ENCODE data around the gene CACNB2. TPM values are rescaled to one million over a fixed set of nuclear protein-coding genes. Genes with fewer than 3 reads are reported as not detected.

The CACNB2 gene
- polyA plus RNA-seq, 1 of the 3 experiments (the other 2 are of a cell fraction), result 0.74 TPM

DNA sequence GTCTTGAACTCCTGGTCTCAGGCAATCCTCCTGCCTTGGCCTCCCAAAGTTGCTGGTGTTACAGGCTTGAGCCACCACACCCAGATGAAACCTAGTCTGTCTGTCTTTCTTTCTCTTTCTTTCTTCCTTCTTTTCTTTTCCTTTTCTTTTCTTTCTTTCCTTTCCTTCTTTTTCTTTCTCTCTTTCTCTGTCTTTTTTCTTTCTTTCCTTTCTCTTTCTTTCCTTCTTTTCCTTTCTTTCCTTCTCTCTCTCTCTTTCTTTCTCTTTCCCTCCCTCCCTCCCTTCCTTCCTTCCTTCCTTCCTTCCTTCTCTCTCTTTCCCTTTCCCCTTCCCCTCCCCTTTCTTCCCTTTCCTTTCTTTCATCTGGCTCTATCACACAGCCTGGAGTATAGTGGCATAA, 185.2 kb downstream of the CACNB2 start:
- no peak for TF ChIP-seq JUND (IDR thresholded peaks at IDR 0.05)
- no peak for TF ChIP-seq RXRA (IDR thresholded peaks at IDR 0.05; ENCODE audit: borderline replicate concordance, low read depth)
- no peak for TF ChIP-seq RFX5 (IDR thresholded peaks at IDR 0.05; ENCODE audit: low read length)
- TF ChIP-seq FOSL2 (IDR thresholded peaks at IDR 0.05; ENCODE audit: borderline replicate concordance, low read depth), result no peak
- TF ChIP-seq GABPA (IDR thresholded peaks at IDR 0.05; ENCODE audit: low read depth), result no peak
- no peak for TF ChIP-seq RAD21 (IDR thresholded peaks at IDR 0.05; ENCODE audit: low read length)
- Histone ChIP-seq H3K4me3 (ENCODE audit: low read depth in 2 of 2, low read length in 1 of 2) (no peak overlapping the region), H3K27me3 (ENCODE audit: insufficient read depth) (no peaks in the 10 kb centered on the region), H3K4me2 (no peak overlapping the region), H3K9me2 (no peaks in the 10 kb centered on the region), H3K36me3 (replicated peaks in 1 of 2; ENCODE audit: control insufficient read depth in 1 of 2, insufficient read depth in 2 of 2, low read length in 1 of 2) (no peaks in the 10 kb centered on the region), H2AFZ (ENCODE audit: low read depth) (no peak overlapping the region), H3K27ac (ENCODE audit: low read depth in 2 of 2, low read length in 1 of 2) (no peak overlapping the region), H3K9me3 (no peaks in the 10 kb centered on the region), H3K9ac (no peak overlapping the region), H3K4me1 (ENCODE audit: control insufficient read depth in 1 of 2, insufficient read depth in 2 of 2, low read depth in 1 of 2, low read length in 1 of 2) (no peaks in the 10 kb centered on the region), H3F3A (replicated peaks; ENCODE audit: insufficient read depth) (no peaks in the 10 kb centered on the region), H3K79me2 (ENCODE audit: insufficient read depth) (no peaks in the 10 kb centered on the region), H4K20me1 (ENCODE audit: insufficient read depth) (no peaks in the 10 kb centered on the region)
- CTCF ChIA-PET, result no interaction called here
- DNase-seq, result no peak
- POLR2A ChIA-PET, result no interaction called here

GRCh38 chr10:18325889-18326531, 185.8 kb downstream of the CACNB2 start:
- Histone ChIP-seq H3K9me3 (no peaks in the 10 kb centered on the region), H4K20me1 (ENCODE audit: insufficient read depth) (no peaks in the 10 kb centered on the region), H3K9ac (no peak overlapping the region), H3K4me3 (ENCODE audit: low read depth in 2 of 2, low read length in 1 of 2) (no peak overlapping the region), H3K27me3 (ENCODE audit: insufficient read depth) (no peaks in the 10 kb centered on the region), H3K4me1 (ENCODE audit: control insufficient read depth in 1 of 2, insufficient read depth in 2 of 2, low read depth in 1 of 2, low read length in 1 of 2) (no peaks in the 10 kb centered on the region), H2AFZ (ENCODE audit: low read depth) (no peak overlapping the region), H3F3A (replicated peaks; ENCODE audit: insufficient read depth) (no peaks in the 10 kb centered on the region), H3K4me2 (no peak overlapping the region), H3K27ac (ENCODE audit: low read depth in 2 of 2, low read length in 1 of 2) (no peak overlapping the region), H3K79me2 (ENCODE audit: insufficient read depth) (no peaks in the 10 kb centered on the region), H3K36me3 (replicated peaks in 1 of 2; ENCODE audit: control insufficient read depth in 1 of 2, insufficient read depth in 2 of 2, low read length in 1 of 2) (no peaks in the 10 kb centered on the region), H3K9me2 (no peaks in the 10 kb centered on the region)
- 48% methylated on average over 5 of the region's 5 CpGs for WGBS (ENCODE audit: low lambda C conversion rate)
- POLR2A ChIA-PET, result no interaction called here
- TF ChIP-seq ELF1 (IDR thresholded peaks at IDR 0.05) (no peak), TAF1 (IDR thresholded peaks at IDR 0.05; ENCODE audit: borderline replicate concordance, low read depth, low read length) (no peak)
- TF ChIP-seq, protein P1, sequence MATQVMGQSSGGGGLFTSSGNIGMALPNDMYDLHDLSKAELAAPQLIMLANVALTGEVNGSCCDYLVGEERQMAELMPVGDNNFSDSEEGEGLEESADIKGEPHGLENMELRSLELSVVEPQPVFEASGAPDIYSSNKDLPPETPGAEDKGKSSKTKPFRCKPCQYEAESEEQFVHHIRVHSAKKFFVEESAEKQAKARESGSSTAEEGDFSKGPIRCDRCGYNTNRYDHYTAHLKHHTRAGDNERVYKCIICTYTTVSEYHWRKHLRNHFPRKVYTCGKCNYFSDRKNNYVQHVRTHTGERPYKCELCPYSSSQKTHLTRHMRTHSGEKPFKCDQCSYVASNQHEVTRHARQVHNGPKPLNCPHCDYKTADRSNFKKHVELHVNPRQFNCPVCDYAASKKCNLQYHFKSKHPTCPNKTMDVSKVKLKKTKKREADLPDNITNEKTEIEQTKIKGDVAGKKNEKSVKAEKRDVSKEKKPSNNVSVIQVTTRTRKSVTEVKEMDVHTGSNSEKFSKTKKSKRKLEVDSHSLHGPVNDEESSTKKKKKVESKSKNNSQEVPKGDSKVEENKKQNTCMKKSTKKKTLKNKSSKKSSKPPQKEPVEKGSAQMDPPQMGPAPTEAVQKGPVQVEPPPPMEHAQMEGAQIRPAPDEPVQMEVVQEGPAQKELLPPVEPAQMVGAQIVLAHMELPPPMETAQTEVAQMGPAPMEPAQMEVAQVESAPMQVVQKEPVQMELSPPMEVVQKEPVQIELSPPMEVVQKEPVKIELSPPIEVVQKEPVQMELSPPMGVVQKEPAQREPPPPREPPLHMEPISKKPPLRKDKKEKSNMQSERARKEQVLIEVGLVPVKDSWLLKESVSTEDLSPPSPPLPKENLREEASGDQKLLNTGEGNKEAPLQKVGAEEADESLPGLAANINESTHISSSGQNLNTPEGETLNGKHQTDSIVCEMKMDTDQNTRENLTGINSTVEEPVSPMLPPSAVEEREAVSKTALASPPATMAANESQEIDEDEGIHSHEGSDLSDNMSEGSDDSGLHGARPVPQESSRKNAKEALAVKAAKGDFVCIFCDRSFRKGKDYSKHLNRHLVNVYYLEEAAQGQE (IDR thresholded peaks at IDR 0.05; ENCODE audit: low read depth, low read length), result no peak
- no peak for DNase-seq
- CTCF ChIA-PET, result no interaction called here

- no peak overlapping the region for H3K9ac ChIP-seq
- H3F3A ChIP-seq (replicated peaks; ENCODE audit: insufficient read depth), result no peaks in the 10 kb centered on the region
- H3K36me3 ChIP-seq (replicated peaks in 1 of 2; ENCODE audit: control insufficient read depth in 1 of 2, insufficient read depth in 2 of 2, low read length in 1 of 2), result no peaks in the 10 kb centered on the region
- 56% methylated on average over 2 of the region's 2 CpGs for WGBS (ENCODE audit: low lambda C conversion rate)
- POLR2A ChIA-PET, result no interaction called here
- H3K4me2 ChIP-seq, result no peak overlapping the region
- H4K20me1 ChIP-seq (ENCODE audit: insufficient read depth), result no peaks in the 10 kb centered on the region
- no peaks in the 10 kb centered on the region for H3K79me2 ChIP-seq (ENCODE audit: insufficient read depth)
- no peaks in the 10 kb centered on the region for H3K4me1 ChIP-seq (ENCODE audit: control insufficient read depth in 1 of 2, insufficient read depth in 2 of 2, low read depth in 1 of 2, low read length in 1 of 2)
- CTCF ChIA-PET, result no interaction called here
- no peak overlapping the region for H2AFZ ChIP-seq (ENCODE audit: low read depth)
- no peak overlapping the region for H3K27ac ChIP-seq (ENCODE audit: low read depth in 2 of 2, low read length in 1 of 2)
- H3K9me3 ChIP-seq, result no peaks in the 10 kb centered on the region
- H3K4me3 ChIP-seq (ENCODE audit: low read depth in 2 of 2, low read length in 1 of 2), result no peak overlapping the region
- H3K27me3 ChIP-seq (ENCODE audit: insufficient read depth), result no peaks in the 10 kb centered on the region
- H3K9me2 ChIP-seq, result no peaks in the 10 kb centered on the region
- no peak for DNase-seq
- TF ChIP-seq, protein P2, sequence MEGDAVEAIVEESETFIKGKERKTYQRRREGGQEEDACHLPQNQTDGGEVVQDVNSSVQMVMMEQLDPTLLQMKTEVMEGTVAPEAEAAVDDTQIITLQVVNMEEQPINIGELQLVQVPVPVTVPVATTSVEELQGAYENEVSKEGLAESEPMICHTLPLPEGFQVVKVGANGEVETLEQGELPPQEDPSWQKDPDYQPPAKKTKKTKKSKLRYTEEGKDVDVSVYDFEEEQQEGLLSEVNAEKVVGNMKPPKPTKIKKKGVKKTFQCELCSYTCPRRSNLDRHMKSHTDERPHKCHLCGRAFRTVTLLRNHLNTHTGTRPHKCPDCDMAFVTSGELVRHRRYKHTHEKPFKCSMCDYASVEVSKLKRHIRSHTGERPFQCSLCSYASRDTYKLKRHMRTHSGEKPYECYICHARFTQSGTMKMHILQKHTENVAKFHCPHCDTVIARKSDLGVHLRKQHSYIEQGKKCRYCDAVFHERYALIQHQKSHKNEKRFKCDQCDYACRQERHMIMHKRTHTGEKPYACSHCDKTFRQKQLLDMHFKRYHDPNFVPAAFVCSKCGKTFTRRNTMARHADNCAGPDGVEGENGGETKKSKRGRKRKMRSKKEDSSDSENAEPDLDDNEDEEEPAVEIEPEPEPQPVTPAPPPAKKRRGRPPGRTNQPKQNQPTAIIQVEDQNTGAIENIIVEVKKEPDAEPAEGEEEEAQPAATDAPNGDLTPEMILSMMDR (IDR thresholded peaks at IDR 0.05), result no peak
- TF ChIP-seq, protein P1 (IDR thresholded peaks at IDR 0.05; ENCODE audit: low read depth, low read length), result no peak
- no peak for TF ChIP-seq GATA2 (CRISPR knock-in tag; IDR thresholded peaks at IDR 0.05)
- TF ChIP-seq USF1 (IDR thresholded peaks at IDR 0.05; ENCODE audit: borderline replicate concordance, low read depth), result no peak
- no peak for TF ChIP-seq TAF1 (IDR thresholded peaks at IDR 0.05; ENCODE audit: borderline replicate concordance, low read depth, low read length)
These were observed 188.7 kb downstream of the CACNB2 start for GRCh38 chr10:18328941-18329340.
